ENCODE measurements around the gene HDGFL2. TPM values are rescaled to one million over a fixed set of nuclear protein-coding genes. Genes with fewer than 3 reads are reported as not detected.

Gene HDGFL2
- total and polyA plus RNA-seq, 4 donors: 36.5 to 47.0 (median 38.8) TPM

GRCh38 chr19:4457654-4458395 is 14.3 kb upstream of the HDGFL2 start, which contains the start of gene UBXN6:
TSS of gene UBXN6 (minus strand) at chr19:4457794. CDS start at chr19:4457697, 97 bp downstream.
- Histone ChIP-seq H3K27me3 (ENCODE audit: control insufficient read depth in 3 of 3, insufficient read depth in 3 of 3, low read length in 2 of 3) (no peaks in the 10 kb centered on the region), H3K4me3 (peak within 1 kb of the TSS; percentile 58), H3K9me3 (ENCODE audit: control insufficient read depth in 4 of 4, insufficient read depth in 3 of 4, low read length in 3 of 4) (no peaks in the 10 kb centered on the region), H3K9ac (ENCODE audit: insufficient read depth in 1 of 2, low read length in 2 of 2) (peak within 1 kb of the TSS; percentile 61 to 63), H3K36me3 (ENCODE audit: control insufficient read depth in 4 of 4, insufficient read depth in 4 of 4, low read length in 4 of 4) (peaks cover 2 to 19% (median 3%) of the 10 kb centered on the region in 4 donors), H3K27ac (ENCODE audit: low read depth in 1 of 2, low read length in 1 of 2) (peak within 1 kb of the TSS; percentile 83 to 89), H3K4me1 (ENCODE audit: control insufficient read depth in 5 of 5, insufficient read depth in 5 of 5, low read length in 5 of 5) (peaks cover 0 to 22% (median 7%) of the 10 kb centered on the region in 5 donors)
- no peak for TF ChIP-seq CTCF (IDR thresholded peaks at IDR 0.05; ENCODE audit: control extremely low read depth, extremely low read depth)
- WGBS, 2 donors: 11 to 14% methylated on average over 39 to 52 of the region's 52 CpGs
- DNase-seq (peak; percentile 98 to 99 (median 98)), ATAC-seq (ENCODE audit: insufficient read depth, low FRiP score) (peak; percentile 85)

DNA sequence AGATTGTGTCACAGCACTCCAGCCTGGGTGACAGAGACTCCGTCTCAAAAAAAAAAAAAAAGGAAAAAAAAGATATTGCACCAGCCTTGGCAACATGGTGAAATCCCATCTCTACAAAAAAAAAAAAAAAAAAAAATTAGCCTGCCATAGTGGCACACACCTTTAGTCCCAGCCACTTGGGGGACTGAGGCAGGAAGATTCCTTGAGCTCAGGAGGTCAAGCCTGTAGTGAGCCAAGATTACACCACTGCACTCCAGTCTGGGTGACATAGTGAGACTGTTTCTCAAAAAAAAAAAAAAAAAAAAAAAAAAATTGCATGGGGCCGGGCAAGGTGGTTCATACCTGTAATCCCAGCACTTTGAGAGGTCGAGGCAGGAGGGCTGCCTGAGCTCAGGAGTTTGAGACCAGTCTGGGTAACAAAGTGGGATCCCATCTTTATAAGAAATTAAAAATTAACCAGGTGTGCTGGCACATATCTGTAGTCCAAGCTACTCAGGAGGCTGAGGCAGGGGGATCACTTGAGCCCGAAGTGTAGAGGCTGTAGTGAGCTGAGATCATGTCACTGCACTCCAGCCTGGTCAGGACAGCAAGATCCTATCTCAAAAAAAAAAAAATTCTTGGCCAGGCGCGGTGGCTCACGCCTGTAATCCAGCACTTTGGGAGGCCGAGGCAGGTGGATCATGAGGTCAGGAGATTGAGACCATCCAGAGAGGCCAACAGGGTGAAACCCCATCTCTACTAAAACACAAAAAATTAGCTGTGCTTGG is 7.1 kb upstream of the HDGFL2 start:
- no peak for DNase-seq
- TF ChIP-seq CTCF (IDR thresholded peaks at IDR 0.05; ENCODE audit: control extremely low read depth, extremely low read depth): no peak
- Histone ChIP-seq H3K36me3 (ENCODE audit: control insufficient read depth in 4 of 4, insufficient read depth in 4 of 4, low read length in 4 of 4) (no peaks in the 10 kb centered on the region), H3K9ac (ENCODE audit: insufficient read depth in 1 of 2, low read length in 2 of 2) (no peak overlapping the region), H3K4me1 (ENCODE audit: control insufficient read depth in 5 of 5, insufficient read depth in 5 of 5, low read length in 5 of 5) (no peaks in the 10 kb centered on the region), H3K4me3 (no peak overlapping the region), H3K27ac (ENCODE audit: low read depth in 1 of 2, low read length in 1 of 2) (no peak overlapping the region), H3K9me3 (ENCODE audit: control insufficient read depth in 4 of 4, insufficient read depth in 3 of 4, low read length in 3 of 4) (no peaks in the 10 kb centered on the region), H3K27me3 (ENCODE audit: control insufficient read depth in 3 of 3, insufficient read depth in 3 of 3, low read length in 2 of 3) (no peaks in the 10 kb centered on the region)
- ATAC-seq (ENCODE audit: insufficient read depth, low FRiP score): no peak
- 84 to 86% methylated on average over 8 of the region's 8 CpGs for WGBS, 2 donors

DNA sequence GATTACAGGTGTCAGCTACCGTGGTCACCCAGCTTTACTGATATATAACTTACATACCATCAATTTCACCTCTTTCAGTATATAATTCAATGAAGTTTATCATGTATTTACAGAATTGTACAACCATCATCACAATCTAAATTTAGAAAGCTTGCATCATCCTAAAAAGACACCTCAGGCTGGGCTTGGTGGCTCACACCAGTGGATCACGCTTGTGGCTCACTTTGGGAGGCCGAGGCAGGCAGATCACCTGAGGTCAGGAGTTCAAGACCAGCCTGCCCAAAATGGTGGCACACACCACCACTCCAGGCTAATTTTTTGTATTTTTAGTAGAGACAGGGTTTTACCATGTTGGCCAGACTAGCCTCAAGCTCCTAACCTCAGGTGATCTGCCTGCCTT is 4.3 kb upstream of the HDGFL2 start:
- DNase-seq (no peak), ATAC-seq (ENCODE audit: insufficient read depth, low FRiP score) (no peak)
- no peaks in the 10 kb centered on the region for H3K27me3 ChIP-seq (ENCODE audit: control insufficient read depth in 3 of 3, insufficient read depth in 3 of 3, low read length in 2 of 3)
- no peak overlapping the region for H3K27ac ChIP-seq (ENCODE audit: low read depth in 1 of 2, low read length in 1 of 2)
- no peaks in the 10 kb centered on the region for H3K9me3 ChIP-seq (ENCODE audit: control insufficient read depth in 4 of 4, insufficient read depth in 3 of 4, low read length in 3 of 4)
- 77 to 93% methylated on average over 3 of the region's 3 CpGs for WGBS, 2 donors
- H3K4me3 ChIP-seq: no peak overlapping the region
- no peak overlapping the region for H3K9ac ChIP-seq (ENCODE audit: insufficient read depth in 1 of 2, low read length in 2 of 2)
- H3K36me3 ChIP-seq (ENCODE audit: control insufficient read depth in 4 of 4, insufficient read depth in 4 of 4, low read length in 4 of 4): no peaks in the 10 kb centered on the region
- no peak for TF ChIP-seq CTCF (IDR thresholded peaks at IDR 0.05; ENCODE audit: control extremely low read depth, extremely low read depth)
- H3K4me1 ChIP-seq (ENCODE audit: control insufficient read depth in 5 of 5, insufficient read depth in 5 of 5, low read length in 5 of 5): peaks cover 0 to 2% (median 0%) of the 10 kb centered on the region in 5 donors

All from lung (tissue), 12 donors.